ENCODE results near the gene ADAMTS4. TPM values are rescaled to one million over a fixed set of nuclear protein-coding genes. Genes with fewer than 3 reads are reported as not detected.

ADAMTS4 gene
- total and polyA plus RNA-seq, 8 donors = 0.89 to 20.6 (median 2.3) TPM

DNA sequence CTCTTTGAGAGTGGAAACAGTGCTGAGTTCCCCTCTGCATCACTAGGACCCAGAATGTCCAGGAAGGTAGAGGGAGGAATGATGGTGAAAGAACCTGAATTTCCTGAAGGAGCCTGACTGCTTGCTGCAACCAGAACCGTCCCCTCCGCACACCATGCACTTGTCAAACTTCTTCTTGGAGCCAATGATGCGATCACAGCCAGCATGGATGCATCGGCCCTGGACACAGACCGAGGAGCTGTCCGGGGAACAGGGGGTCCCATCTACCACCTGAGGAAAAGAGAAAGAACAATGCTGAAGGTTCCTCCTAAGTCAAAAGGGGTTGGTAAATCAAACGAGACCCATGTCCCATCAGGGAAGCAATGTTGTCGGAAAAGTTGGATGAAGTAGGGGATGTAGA lies 6.9 kb downstream of the ADAMTS4 start:
- no peaks in the 10 kb centered on the region for H3K27me3 ChIP-seq
- no peak overlapping the region for H3K27ac ChIP-seq
- H3K36me3 ChIP-seq = peaks cover 0 to 34% (median 20%) of the 10 kb centered on the region in 4 donors
- peaks cover 6 to 53% (median 24%) of the 10 kb centered on the region in 4 donors for H3K4me1 ChIP-seq
- DNase-seq = no peak
- intact Hi-C loops (cut with DNase I; ENCODE audit: low total_unique reads) = no loop called here
- TF ChIP-seq POLR2A (IDR thresholded peaks at IDR 0.05) = no peak
- TF ChIP-seq POLR2AphosphoS5 (IDR thresholded peaks at IDR 0.05) = no peak
- no peak for TF ChIP-seq EP300 (IDR thresholded peaks at IDR 0.05)
- TF ChIP-seq, protein P1, sequence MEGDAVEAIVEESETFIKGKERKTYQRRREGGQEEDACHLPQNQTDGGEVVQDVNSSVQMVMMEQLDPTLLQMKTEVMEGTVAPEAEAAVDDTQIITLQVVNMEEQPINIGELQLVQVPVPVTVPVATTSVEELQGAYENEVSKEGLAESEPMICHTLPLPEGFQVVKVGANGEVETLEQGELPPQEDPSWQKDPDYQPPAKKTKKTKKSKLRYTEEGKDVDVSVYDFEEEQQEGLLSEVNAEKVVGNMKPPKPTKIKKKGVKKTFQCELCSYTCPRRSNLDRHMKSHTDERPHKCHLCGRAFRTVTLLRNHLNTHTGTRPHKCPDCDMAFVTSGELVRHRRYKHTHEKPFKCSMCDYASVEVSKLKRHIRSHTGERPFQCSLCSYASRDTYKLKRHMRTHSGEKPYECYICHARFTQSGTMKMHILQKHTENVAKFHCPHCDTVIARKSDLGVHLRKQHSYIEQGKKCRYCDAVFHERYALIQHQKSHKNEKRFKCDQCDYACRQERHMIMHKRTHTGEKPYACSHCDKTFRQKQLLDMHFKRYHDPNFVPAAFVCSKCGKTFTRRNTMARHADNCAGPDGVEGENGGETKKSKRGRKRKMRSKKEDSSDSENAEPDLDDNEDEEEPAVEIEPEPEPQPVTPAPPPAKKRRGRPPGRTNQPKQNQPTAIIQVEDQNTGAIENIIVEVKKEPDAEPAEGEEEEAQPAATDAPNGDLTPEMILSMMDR (IDR thresholded peaks at IDR 0.05) = no peak
- no peak overlapping the region for H3K4me3 ChIP-seq
- H3K9me3 ChIP-seq = no peaks in the 10 kb centered on the region
- WGBS, 5 donors = 41 to 77% (median 66%) methylated on average over 7 to 8 of the region's 8 CpGs

DNA sequence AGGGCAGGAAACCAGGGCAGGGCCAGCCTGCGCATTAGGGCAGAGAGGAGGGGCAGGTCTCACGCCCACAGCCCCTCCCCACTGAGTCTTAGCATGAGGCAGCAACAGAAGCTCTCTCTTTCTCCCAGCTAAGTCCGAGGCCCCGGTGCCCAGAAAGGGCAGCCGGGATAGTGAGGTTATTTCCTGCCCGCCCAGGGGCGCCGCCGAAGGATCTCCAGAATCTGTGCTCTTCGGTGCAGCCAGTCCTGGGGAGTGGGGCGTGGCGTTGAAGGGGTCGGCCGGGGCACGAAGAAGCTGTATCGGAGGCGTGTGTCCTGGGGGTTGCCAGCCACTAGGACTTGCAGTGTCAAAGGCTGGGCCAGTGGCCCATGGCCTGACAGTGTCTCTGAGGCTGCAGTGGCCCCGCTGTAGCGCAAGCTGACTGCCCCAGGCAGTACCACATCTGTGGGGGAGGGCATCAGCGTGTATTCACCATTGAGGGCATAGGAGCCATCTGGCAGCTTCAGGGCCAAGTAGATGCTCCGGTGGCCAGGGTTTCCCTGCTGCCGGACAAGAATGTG lies 7.8 kb downstream of the ADAMTS4 start:
- peak in 1 of 2 donors; percentile 38 for DNase-seq
- no peak overlapping the region for H3K4me3 ChIP-seq
- 52 to 67% (median 55%) methylated on average over 21 to 22 of the region's 22 CpGs for WGBS, 5 donors
- no peak overlapping the region for H3K27ac ChIP-seq
- H3K4me1 ChIP-seq = peaks cover 6 to 51% (median 19%) of the 10 kb centered on the region in 4 donors
- H3K9me3 ChIP-seq = no peaks in the 10 kb centered on the region
- TF ChIP-seq EP300 (IDR thresholded peaks at IDR 0.05) (no peak), POLR2AphosphoS5 (IDR thresholded peaks at IDR 0.05) (peak in 1 of 3 donors; percentile 16)
- H3K27me3 ChIP-seq = no peaks in the 10 kb centered on the region
- peaks cover 0 to 34% (median 20%) of the 10 kb centered on the region in 4 donors for H3K36me3 ChIP-seq
- intact Hi-C loops (cut with DNase I; ENCODE audit: low total_unique reads) = no loop called here

DNA sequence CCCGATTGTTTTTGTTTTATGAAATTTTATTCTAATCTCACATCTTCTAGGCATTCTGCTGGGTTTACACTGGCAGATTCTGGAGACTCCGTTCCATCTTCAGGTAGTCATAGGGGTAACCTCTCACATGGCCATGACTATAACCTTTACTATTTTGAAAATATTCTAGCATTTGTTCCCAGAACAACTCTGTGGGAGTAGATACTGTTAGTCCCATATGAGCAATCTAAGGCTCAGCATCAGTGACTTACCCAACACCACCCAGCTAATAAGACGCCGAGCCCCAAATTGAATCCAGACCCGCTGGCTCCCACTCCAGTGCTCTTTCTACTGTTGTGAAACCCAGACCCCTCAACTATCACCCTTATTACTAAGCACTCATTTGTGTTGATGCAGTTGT lies 9.8 kb downstream of the ADAMTS4 start:
- no peak for DNase-seq
- Histone ChIP-seq H3K4me1 (peaks cover 9 to 44% (median 17%) of the 10 kb centered on the region in 4 donors), H3K4me3 (no peak overlapping the region), H3K36me3 (peaks cover 0 to 25% (median 15%) of the 10 kb centered on the region in 4 donors), H3K27ac (no peak overlapping the region), H3K27me3 (no peaks in the 10 kb centered on the region), H3K9me3 (no peaks in the 10 kb centered on the region)
- WGBS, 5 donors = 89 to 97% (median 93%) methylated on average over 5 of the region's 5 CpGs
- TF ChIP-seq, protein P1 (IDR thresholded peaks at IDR 0.05) = no peak
- no peak for TF ChIP-seq EP300 (IDR thresholded peaks at IDR 0.05)
- no peak for TF ChIP-seq POLR2A (IDR thresholded peaks at IDR 0.05)
- no peak for TF ChIP-seq POLR2AphosphoS5 (IDR thresholded peaks at IDR 0.05)
- intact Hi-C loops (cut with DNase I; ENCODE audit: low total_unique reads) = no loop called here

DNA sequence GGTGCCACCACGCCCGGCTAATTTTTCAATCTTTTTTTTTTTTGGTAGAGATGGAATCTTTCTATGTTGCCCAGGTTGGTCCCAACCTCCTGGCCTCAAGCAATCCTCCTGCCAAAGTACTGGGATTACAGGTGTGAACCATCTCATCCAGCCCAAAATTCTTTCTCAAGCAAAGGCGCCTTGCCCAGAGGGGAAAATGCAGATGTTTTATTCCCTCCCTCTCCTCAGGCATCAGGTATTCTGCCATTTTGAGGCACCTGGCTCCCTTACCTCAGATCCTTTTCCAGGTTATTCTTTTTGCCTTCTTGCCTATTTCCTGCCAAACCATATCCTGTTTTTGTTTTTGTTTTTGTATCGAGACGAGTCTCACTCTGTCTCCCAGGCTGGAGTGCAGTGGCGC lies 10.5 kb downstream of the ADAMTS4 start:
- Histone ChIP-seq H3K36me3 (peaks cover 0 to 19% (median 14%) of the 10 kb centered on the region in 4 donors), H3K9me3 (no peaks in the 10 kb centered on the region), H3K4me3 (no peak overlapping the region), H3K27me3 (no peaks in the 10 kb centered on the region), H3K4me1 (peaks cover 9 to 37% (median 14%) of the 10 kb centered on the region in 4 donors), H3K27ac (no peak overlapping the region)
- DNase-seq = no peak
- 73 to 88% (median 84%) methylated on average over 6 of the region's 6 CpGs for WGBS, 5 donors
- intact Hi-C loops (cut with DNase I; ENCODE audit: low total_unique reads) = no loop called here
- no peak for TF ChIP-seq POLR2A (IDR thresholded peaks at IDR 0.05)
- TF ChIP-seq POLR2AphosphoS5 (IDR thresholded peaks at IDR 0.05) = no peak
- TF ChIP-seq, protein P1 (IDR thresholded peaks at IDR 0.05) = no peak
- no peak for TF ChIP-seq EP300 (IDR thresholded peaks at IDR 0.05)

DNA sequence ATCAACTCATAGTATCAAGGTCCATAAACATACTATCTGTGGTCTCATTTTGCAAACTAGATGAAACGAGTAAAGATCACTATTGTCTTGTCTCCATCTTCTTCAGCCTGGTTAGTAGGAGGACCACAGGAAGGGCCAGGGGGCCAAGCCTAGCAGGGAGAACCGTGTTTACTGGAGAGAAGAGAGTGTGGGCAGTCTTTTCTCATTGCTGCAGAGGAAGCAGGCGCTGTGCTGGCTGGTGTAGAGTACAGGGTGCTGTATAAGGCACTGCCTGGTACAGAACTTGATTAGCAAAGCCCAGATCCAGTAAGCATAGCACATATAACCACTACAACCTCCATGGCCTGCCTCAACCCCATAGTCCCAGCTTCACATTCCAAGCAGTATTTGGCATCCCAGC lies 11.5 kb downstream of the ADAMTS4 start:
- intact Hi-C loops (cut with DNase I; ENCODE audit: low total_unique reads) = no loop called here
- peaks cover under 1 to 34% (median 7%) of the 10 kb centered on the region in 4 donors for H3K4me1 ChIP-seq
- H3K27me3 ChIP-seq = no peaks in the 10 kb centered on the region
- WGBS, 5 donors = 42 to 69% (median 49%) methylated on average over 3 of the region's 3 CpGs
- DNase-seq = no peak
- H3K4me3 ChIP-seq = no peak overlapping the region
- H3K36me3 ChIP-seq = peaks cover 0 to 15% (median 10%) of the 10 kb centered on the region in 4 donors
- TF ChIP-seq EP300 (IDR thresholded peaks at IDR 0.05) (no peak), POLR2AphosphoS5 (IDR thresholded peaks at IDR 0.05) (no peak), POLR2A (IDR thresholded peaks at IDR 0.05) (no peak)
- TF ChIP-seq, protein P1 (IDR thresholded peaks at IDR 0.05) = no peak
- H3K9me3 ChIP-seq = no peaks in the 10 kb centered on the region
- peak overlapping the region in 2 of 5 donors; percentile 19 to 85 for H3K27ac ChIP-seq
